Activated naive CD4-positive, alpha-beta T cell treated with anti-CD3 and anti-CD28 coated beads, Interleukin-2, amount 50 U/mL, for 24 hours (primary cell): ENCODE measurements around the gene PSIP1.
"Not testable (repeated sequence)": the region's sequence is repeated elsewhere in the genome, so short reads cannot be mapped to it uniquely, and the experiment has no call there.

Experiments
- H3K27ac Mint-ChIP-seq: one replicate; pipeline ENCODE4 v1.8.0; 2021; ENCODE audit warnings: mild to moderate bottlenecking, mixed read lengths
- H3K27me3 Mint-ChIP-seq: one replicate; pipeline ENCODE4 v1.8.0; 2021; ENCODE audit warnings: mixed read lengths
- H3K36me3 Mint-ChIP-seq: one replicate; pipeline ENCODE4 v1.8.0; 2021; ENCODE audit warnings: mixed read lengths
- H3K4me1 Mint-ChIP-seq: one replicate; pipeline ENCODE4 v1.8.0; 2021; ENCODE audit warnings: mixed read lengths
- H3K4me3 Mint-ChIP-seq: one replicate; pipeline ENCODE4 v1.8.0; 2021; ENCODE audit warnings: mild to moderate bottlenecking, mixed read lengths
- H3K9me3 Mint-ChIP-seq: one replicate; pipeline ENCODE4 v1.8.0; 2021; ENCODE audit warnings: mixed read lengths

PSIP1 gene

GRCh38 chr9:15510789-15511575 lies at the start of gene PSIP1:
Gene PSIP1 (minus strand): TSS chr9:15510970. CDS start chr9:15510188, 782 bp downstream.
- Mint-ChIP-seq H3K36me3 (peaks cover 7% of the 10 kb centered on the region), H3K27me3 (no peaks in the 10 kb centered on the region), H3K27ac (peak within 1 kb of the TSS; percentile 100), H3K4me1 (peaks cover 65% of the 10 kb centered on the region), H3K9me3 (no peaks in the 10 kb centered on the region), H3K4me3 (peak within 1 kb of the TSS; percentile 98)

- Mint-ChIP-seq H3K27me3 (no peaks in the 10 kb centered on the region), H3K36me3 (no peaks in the 10 kb centered on the region), H3K9me3 (no peaks in the 10 kb centered on the region), H3K27ac (no peak overlapping the region), H3K4me3 (peak overlapping the region; percentile 93), H3K4me1 (peaks cover 11% of the 10 kb centered on the region)
These were observed 42.7 kb upstream of the PSIP1 start for GRCh38 chr9:15553528-15553898.

- no peaks in the 10 kb centered on the region for H3K27me3 Mint-ChIP-seq
- H3K4me1 Mint-ChIP-seq, result peaks cover 11% of the 10 kb centered on the region
- peak within 1 kb of the TSS; percentile 79 for H3K27ac Mint-ChIP-seq
- H3K9me3 Mint-ChIP-seq, result no peaks in the 10 kb centered on the region
- H3K4me3 Mint-ChIP-seq, result peak within 1 kb of the TSS; percentile 93
- no peaks in the 10 kb centered on the region for H3K36me3 Mint-ChIP-seq
These were observed 42.1 kb upstream of the PSIP1 start, which contains the start of gene CCDC171 for GRCh38 chr9:15552636-15553527. Gene CCDC171 (plus strand): TSS chr9:15553043. CDS start chr9:15564089, 11,046 bp downstream.

GRCh38 chr9:15549611-15550010 lies 38.8 kb upstream of the PSIP1 start:
- Mint-ChIP-seq H3K4me3 (no peak overlapping the region), H3K27ac (no peak overlapping the region), H3K9me3 (no peaks in the 10 kb centered on the region), H3K27me3 (peaks cover 3% of the 10 kb centered on the region), H3K36me3 (no peaks in the 10 kb centered on the region), H3K4me1 (peaks cover 11% of the 10 kb centered on the region)

GRCh38 chr9:15543047-15543813 lies 32.5 kb upstream of the PSIP1 start:
- H3K9me3 Mint-ChIP-seq, result no peaks in the 10 kb centered on the region
- H3K36me3 Mint-ChIP-seq, result no peaks in the 10 kb centered on the region
- no peak overlapping the region for H3K27ac Mint-ChIP-seq
- no peaks in the 10 kb centered on the region for H3K4me1 Mint-ChIP-seq
- H3K27me3 Mint-ChIP-seq, result peaks cover 3% of the 10 kb centered on the region
- no peak overlapping the region for H3K4me3 Mint-ChIP-seq

- H3K4me1 Mint-ChIP-seq, result no peaks in the 10 kb centered on the region
- no peak overlapping the region for H3K4me3 Mint-ChIP-seq
- H3K27ac Mint-ChIP-seq, result no peak overlapping the region
- H3K27me3 Mint-ChIP-seq, result peaks cover 3% of the 10 kb centered on the region
- H3K36me3 Mint-ChIP-seq, result no peaks in the 10 kb centered on the region
- H3K9me3 Mint-ChIP-seq, result no peaks in the 10 kb centered on the region
These were observed 31.9 kb upstream of the PSIP1 start for GRCh38 chr9:15542624-15543023.

GRCh38 chr9:15541872-15542271 lies 31.1 kb upstream of the PSIP1 start:
- Mint-ChIP-seq H3K27ac (no peak overlapping the region), H3K36me3 (no peaks in the 10 kb centered on the region), H3K4me3 (no peak overlapping the region), H3K9me3 (no peaks in the 10 kb centered on the region), H3K4me1 (no peaks in the 10 kb centered on the region), H3K27me3 (peaks cover 3% of the 10 kb centered on the region)

- no peak overlapping the region for H3K4me3 Mint-ChIP-seq
- peak overlapping the region; percentile 76 for H3K27ac Mint-ChIP-seq
- peaks cover 8% of the 10 kb centered on the region for H3K4me1 Mint-ChIP-seq
- H3K36me3 Mint-ChIP-seq, result no peaks in the 10 kb centered on the region
- no peaks in the 10 kb centered on the region for H3K9me3 Mint-ChIP-seq
- H3K27me3 Mint-ChIP-seq, result peaks cover 1% of the 10 kb centered on the region
These were observed 20.6 kb upstream of the PSIP1 start for GRCh38 chr9:15531380-15531779.

- H3K4me3 Mint-ChIP-seq, result no peak overlapping the region
- no peaks in the 10 kb centered on the region for H3K36me3 Mint-ChIP-seq
- H3K4me1 Mint-ChIP-seq, result peaks cover 8% of the 10 kb centered on the region
- no peaks in the 10 kb centered on the region for H3K9me3 Mint-ChIP-seq
- no peak overlapping the region for H3K27ac Mint-ChIP-seq
- peaks cover 1% of the 10 kb centered on the region for H3K27me3 Mint-ChIP-seq
These were observed 19.0 kb upstream of the PSIP1 start for GRCh38 chr9:15529566-15530324.

- not testable (repeated sequence) for H3K27ac Mint-ChIP-seq, H3K36me3 Mint-ChIP-seq, H3K4me3 Mint-ChIP-seq, H3K9me3 Mint-ChIP-seq, H3K4me1 Mint-ChIP-seq, H3K27me3 Mint-ChIP-seq
These were observed 16.3 kb upstream of the PSIP1 start for GRCh38 chr9:15527035-15527434.

- Mint-ChIP-seq H3K4me3 (no peak overlapping the region), H3K9me3 (no peaks in the 10 kb centered on the region), H3K27ac (no peak overlapping the region), H3K36me3 (no peaks in the 10 kb centered on the region), H3K27me3 (peaks cover 1% of the 10 kb centered on the region), H3K4me1 (peaks cover 6% of the 10 kb centered on the region)
These were observed 15.2 kb upstream of the PSIP1 start for GRCh38 chr9:15525958-15526357.

- no peaks in the 10 kb centered on the region for H3K9me3 Mint-ChIP-seq
- H3K27ac Mint-ChIP-seq, result no peak overlapping the region
- H3K4me3 Mint-ChIP-seq, result no peak overlapping the region
- H3K4me1 Mint-ChIP-seq, result peaks cover 6% of the 10 kb centered on the region
- peaks cover 1% of the 10 kb centered on the region for H3K27me3 Mint-ChIP-seq
- H3K36me3 Mint-ChIP-seq, result no peaks in the 10 kb centered on the region
These were observed 14.2 kb upstream of the PSIP1 start for GRCh38 chr9:15524845-15525455.

- Mint-ChIP-seq H3K27ac (no peak overlapping the region), H3K4me3 (no peak overlapping the region)
These were observed 11.5 kb upstream of the PSIP1 start for GRCh38 chr9:15522130-15522755.

GRCh38 chr9:15521254-15521653 lies 10.5 kb upstream of the PSIP1 start:
- H3K27me3 Mint-ChIP-seq, result no peaks in the 10 kb centered on the region
- H3K4me3 Mint-ChIP-seq, result no peak overlapping the region
- H3K36me3 Mint-ChIP-seq, result no peaks in the 10 kb centered on the region
- H3K4me1 Mint-ChIP-seq, result peaks cover 6% of the 10 kb centered on the region
- no peak overlapping the region for H3K27ac Mint-ChIP-seq
- no peaks in the 10 kb centered on the region for H3K9me3 Mint-ChIP-seq

More at GRCh38 chr9:15522130-15522755, 11.5 kb upstream of the PSIP1 start:
- Mint-ChIP-seq H3K9me3 (no peaks in the 10 kb centered on the region), H3K4me1 (peaks cover 6% of the 10 kb centered on the region), H3K27me3 (no peaks in the 10 kb centered on the region), H3K36me3 (no peaks in the 10 kb centered on the region)
